BJ (cell line): Measurements from ENCODE around the gene CKLF. TPM values are rescaled to one million over a fixed set of nuclear protein-coding genes. Genes with fewer than 3 reads are reported as not detected.
A peak's percentile ranks its signal among the peaks of the same experiment; 100 is the strongest.

ENCODE experiments used
- CTCF ChIA-PET: fragments of 350-600 bp; formaldehyde crosslinking; extraction: SDS; loops from one replicate; lab custom pipeline; 2021; ENCODE audit warnings: antibody characterized with exemption, inconsistent platforms; lab: Yijun Ruan, JAX
- POLR2A ChIA-PET: fragments of 300-600 bp; sonication (Branson Sonifier 250); formaldehyde crosslinking; extraction: SDS; loops from one replicate; lab custom pipeline; 2021; ENCODE audit warnings: antibody characterized with exemption; lab: Charles Lee
- DNase-seq: peaks from one replicate; pipeline ENCODE4 v3.0.0-alpha.2; 2011; ENCODE audit warnings: low read depth
- H3K27me3 ChIP-seq: 2 replicates; pipeline ENCODE4 v1.6.0; 2011; ENCODE audit warnings: low read length; ENCODE audit not compliant: control insufficient read depth, insufficient read depth
- H3K36me3 ChIP-seq: 2 replicates; pipeline ENCODE4 v1.5.1; 2011; ENCODE audit warnings: low read length; ENCODE audit not compliant: control insufficient read depth, insufficient read depth
- H3K4me3 ChIP-seq: 2 replicates; pipeline ENCODE4 v1.5.1; 2011; ENCODE audit warnings: low read depth, mild to moderate bottlenecking, control low read depth, low read length
- polyA plus RNA-seq: library from polyadenylated mRNA; depleted of rRNA; stranded (reverse); fragments of >200 nt; gene quantifications from 2 replicates; pipeline ENCODE4 v1.2.3, GENCODE V29; 2011
- TF ChIP-seq, protein P1 (sequence below): IDR thresholded peaks from 2 replicates; pipeline ENCODE4 v1.5.1; 2011; ENCODE audit warnings: low read depth, mild to moderate bottlenecking, control low read depth, inconsistent platforms, low read length, moderate library complexity; ENCODE audit not compliant: insufficient read depth

Gene CKLF
- polyA plus RNA-seq, 1 experiment = 60.8 TPM

- Histone ChIP-seq H3K4me3 (no peak overlapping the region), H3K27me3 (peaks cover 3% of the 10 kb centered on the region; the same call in 1 of the 2 replicates), H3K36me3 (no peaks in the 10 kb centered on the region)
- TF ChIP-seq, protein P1, sequence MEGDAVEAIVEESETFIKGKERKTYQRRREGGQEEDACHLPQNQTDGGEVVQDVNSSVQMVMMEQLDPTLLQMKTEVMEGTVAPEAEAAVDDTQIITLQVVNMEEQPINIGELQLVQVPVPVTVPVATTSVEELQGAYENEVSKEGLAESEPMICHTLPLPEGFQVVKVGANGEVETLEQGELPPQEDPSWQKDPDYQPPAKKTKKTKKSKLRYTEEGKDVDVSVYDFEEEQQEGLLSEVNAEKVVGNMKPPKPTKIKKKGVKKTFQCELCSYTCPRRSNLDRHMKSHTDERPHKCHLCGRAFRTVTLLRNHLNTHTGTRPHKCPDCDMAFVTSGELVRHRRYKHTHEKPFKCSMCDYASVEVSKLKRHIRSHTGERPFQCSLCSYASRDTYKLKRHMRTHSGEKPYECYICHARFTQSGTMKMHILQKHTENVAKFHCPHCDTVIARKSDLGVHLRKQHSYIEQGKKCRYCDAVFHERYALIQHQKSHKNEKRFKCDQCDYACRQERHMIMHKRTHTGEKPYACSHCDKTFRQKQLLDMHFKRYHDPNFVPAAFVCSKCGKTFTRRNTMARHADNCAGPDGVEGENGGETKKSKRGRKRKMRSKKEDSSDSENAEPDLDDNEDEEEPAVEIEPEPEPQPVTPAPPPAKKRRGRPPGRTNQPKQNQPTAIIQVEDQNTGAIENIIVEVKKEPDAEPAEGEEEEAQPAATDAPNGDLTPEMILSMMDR = no peak
- POLR2A ChIA-PET = no interaction called here
- CTCF ChIA-PET = interaction anchor here (0.9 to 1.3 kb wide), 4 partner anchors 11 to 109 kb away, joined by 3 to 4 read pairs (median 3); no protein-coding TSS in a partner anchor
- no peak for DNase-seq
Measured at GRCh38 chr16:66585481-66586239, 33.3 kb downstream of the CKLF start.

DNA sequence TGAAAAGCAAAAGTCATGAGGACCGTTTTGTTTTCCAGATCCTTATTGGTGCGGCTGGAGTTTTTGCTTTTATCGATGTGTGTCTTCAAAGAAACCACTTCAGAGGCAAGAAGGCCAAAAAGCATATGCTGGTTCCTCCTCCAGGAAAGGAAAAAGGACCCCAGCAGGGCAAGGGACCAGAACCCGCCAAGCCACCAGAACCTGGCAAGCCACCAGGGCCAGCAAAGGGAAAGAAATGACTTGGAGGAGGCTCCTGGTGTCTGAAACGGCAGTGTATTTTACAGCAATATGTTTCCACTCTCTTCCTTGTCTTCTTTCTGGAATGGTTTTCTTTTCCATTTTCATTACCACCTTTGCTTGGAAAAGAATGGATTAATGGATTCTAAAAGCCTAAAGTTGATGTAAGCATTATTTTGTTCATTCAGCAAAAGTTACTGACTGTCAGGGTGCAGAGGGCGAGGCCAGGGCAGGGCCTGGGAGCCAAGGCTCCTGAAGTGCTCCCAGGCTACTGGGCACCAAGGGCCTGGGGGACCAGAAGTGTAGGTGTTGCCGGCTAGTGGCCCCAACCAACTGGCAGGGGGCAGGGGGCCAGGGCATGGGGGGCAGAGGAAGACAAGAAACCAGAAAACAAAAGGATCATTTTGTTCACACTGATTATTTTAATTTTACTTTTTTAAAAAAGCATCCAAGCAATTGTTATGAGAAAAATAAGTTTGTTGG, 35.7 kb downstream of the CKLF start:
- DNase-seq = no peak
- Histone ChIP-seq H3K27me3 (peaks cover 5% of the 10 kb centered on the region; the same call in 1 of the 2 replicates), H3K36me3 (no peaks in the 10 kb centered on the region), H3K4me3 (no peak overlapping the region)
- CTCF ChIA-PET = interaction anchor here (0.6 to 1.8 kb wide), 2 partner anchors 13 to 111 kb away, joined by 5 to 7 read pairs; no protein-coding TSS in a partner anchor
- POLR2A ChIA-PET = no interaction called here
- TF ChIP-seq, protein P1 = no peak

DNA sequence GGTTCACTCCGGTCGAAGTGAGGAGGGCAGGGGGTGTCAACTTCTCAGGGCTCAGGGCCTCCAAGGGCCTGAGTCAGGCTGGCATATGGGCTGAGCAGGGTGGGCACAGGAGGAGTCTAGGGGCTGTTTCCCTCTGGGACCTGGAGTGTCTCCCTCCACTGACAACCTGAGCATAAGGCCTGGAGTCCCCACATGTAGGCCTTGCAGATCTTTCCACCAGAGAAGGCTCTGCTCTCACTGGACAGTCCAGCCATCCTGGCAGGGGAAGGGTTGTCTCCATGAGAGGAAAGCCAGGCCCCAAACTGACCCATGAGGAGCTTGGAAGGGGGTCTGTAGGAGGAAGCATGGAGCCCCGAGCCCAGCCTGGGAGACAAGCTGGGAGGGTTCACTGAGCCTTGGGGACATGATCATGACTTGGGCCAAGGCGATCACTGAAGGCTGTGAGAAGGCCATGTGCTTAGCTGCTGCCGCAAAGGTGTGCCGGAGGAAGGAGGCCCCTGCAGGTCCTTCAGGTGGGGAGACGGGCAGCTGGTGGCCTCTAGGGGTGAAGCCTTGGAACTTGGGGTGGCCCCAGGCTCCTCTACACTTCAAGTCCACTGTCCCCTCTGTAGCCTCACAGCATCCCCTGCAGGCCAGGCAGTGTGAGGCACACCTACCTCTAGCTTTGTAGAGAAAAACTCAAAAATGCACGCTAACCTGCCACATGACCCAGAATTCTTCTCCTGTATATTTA, 36.8 kb downstream of the CKLF start:
- Histone ChIP-seq H3K4me3 (no peak overlapping the region), H3K27me3 (peaks cover 5% of the 10 kb centered on the region), H3K36me3 (no peaks in the 10 kb centered on the region)
- TF ChIP-seq, protein P1 = peak; percentile 80
- CTCF ChIA-PET = interaction anchor here (0.6 to 1.8 kb wide), 10 partner anchors 10 to 234 kb away, joined by 3 to 7 read pairs (median 3); partner anchors contain the start of gene CMTM2
- POLR2A ChIA-PET = no interaction called here
- DNase-seq = no peak

DNA sequence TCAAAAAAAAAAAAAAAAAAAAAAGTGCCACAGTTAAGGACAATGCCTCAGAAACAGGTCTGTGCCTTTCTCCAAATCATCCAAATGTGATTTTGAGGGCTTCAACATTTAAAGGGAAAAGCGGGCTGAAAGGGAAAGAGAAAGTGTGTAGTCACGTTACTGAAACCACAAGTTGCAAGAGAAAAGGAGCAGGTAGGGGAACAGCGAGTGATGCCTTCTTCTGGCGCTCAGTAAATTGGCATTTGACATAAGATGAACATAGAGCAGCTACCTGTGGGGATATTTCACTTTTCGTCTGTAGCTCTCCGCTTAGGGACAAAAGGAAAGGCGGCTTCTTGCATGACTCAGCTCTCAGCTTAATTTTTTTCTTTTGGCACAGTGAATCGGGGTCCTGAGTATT, 37.9 kb downstream of the CKLF start:
- no peak for DNase-seq
- H3K36me3 ChIP-seq = no peaks in the 10 kb centered on the region
- ChIA-PET CTCF (interaction anchor here (0.9 to 1.6 kb wide), 2 partner anchors 13 to 236 kb away, joined by 3 read pairs; no protein-coding TSS in a partner anchor), POLR2A (no interaction called here)
- peaks cover 7% of the 10 kb centered on the region for H3K27me3 ChIP-seq
- H3K4me3 ChIP-seq = no peak overlapping the region
- TF ChIP-seq, protein P1 = no peak
